HCT116 (cell line): ENCODE measurements around the gene HAO1. TPM values are rescaled to one million over a fixed set of nuclear protein-coding genes. Genes with fewer than 3 reads are reported as not detected.

Source experiments
- ATAC-seq: fragments of 200-7000 bp; cut with Tn5 transposase; 2 replicates; pipeline ENCODE4 v1.9.1; 2020; ENCODE audit warnings: mild to moderate bottlenecking, moderate library complexity
- BruUV-seq: library from RNA; stranded (reverse); fragments of 400-500 nt; replicated peaks from 2 replicates; lab custom pipeline; 2021; lab: Mats Ljungman, UMichigan
- CTCF ChIA-PET: fragments of 300-600 bp; sonication (Branson Sonifier 250); formaldehyde crosslinking; loops from one replicate; lab custom pipeline; 2021; ENCODE audit warnings: antibody characterized with exemption; lab: Charles Lee
- POLR2A ChIA-PET: fragments of 300-600, 350-600 bp; sonication (Branson Sonifier 250); formaldehyde crosslinking; loops from one replicate; lab custom pipeline; 2021; ENCODE audit warnings: antibody characterized with exemption; lab: Charles Lee
- RAD21 ChIA-PET, 2 experiments: fragments of 300-600 bp; sonication (Branson Sonifier 250); formaldehyde crosslinking; loops; one replicate each; lab custom pipeline; 2023; ENCODE audit warnings: low total read pairs in 2 of 2; ENCODE audit not compliant: uncharacterized antibody in 2 of 2, unreplicated experiment in 2 of 2, low non-redundant PET in 1 of 2; lab: Charles Lee
- DNase-seq: peaks from one replicate; pipeline ENCODE4 v3.0.0-alpha.2; 2010; ENCODE audit warnings: low read depth, low spot score
- H2AFZ ChIP-seq: fragments of 200-600 bp; shearing (Covaris generic), sonication (generic); 2 replicates; pipeline ENCODE4 v1.6.1; 2017; ENCODE audit warnings: low read depth, mixed run types, mixed read lengths, antibody characterized with exemption, low read length; ENCODE audit not compliant: poor library complexity, severe bottlenecking
- H3K27ac ChIP-seq: 2 replicates; pipeline ENCODE4 v1.5.1; 2012; ENCODE audit warnings: low read depth, low read length
- H3K27me3 ChIP-seq: fragments of 200-600 bp; sonication (generic); 2 replicates; pipeline ENCODE4 v1.6.1; 2016; ENCODE audit warnings: mixed run types, low read length, mixed read lengths; ENCODE audit not compliant: insufficient read depth
- H3K36me3 ChIP-seq, 2 experiments: fragments of 200-500 bp in 1 of 2; fragments of 200-600 bp in 1 of 2; sonication (Bioruptor generic) in 1 of 2; sonication (generic) in 1 of 2; 2 replicates each; pipeline versions ENCODE4 v1.5.1 to v1.6.1; 2014 to 2016; ENCODE audit warnings: low read length in 2 of 2, inconsistent platforms in 1 of 2, mixed read lengths in 1 of 2, mixed run types in 1 of 2; ENCODE audit not compliant: insufficient read depth in 2 of 2, control insufficient read depth in 1 of 2
- H3K4me1 ChIP-seq, 2 experiments: fragments of 200-600 bp in 1 of 2; sonication (generic) in 1 of 2; 2 replicates each; pipeline versions ENCODE4 v1.5.1 to v1.6.1; 2012 to 2017; ENCODE audit warnings: low read length in 2 of 2, inconsistent platforms in 1 of 2, mild to moderate bottlenecking in 1 of 2, mixed read lengths in 1 of 2, mixed run types in 1 of 2, moderate library complexity in 1 of 2; ENCODE audit not compliant: insufficient read depth in 2 of 2, control insufficient read depth in 1 of 2
- H3K4me2 ChIP-seq: fragments of 200-600 bp; sonication (generic); 2 replicates; pipeline ENCODE4 v1.6.1; 2017; ENCODE audit warnings: mixed run types, low read length, mixed read lengths
- H3K4me3 ChIP-seq, 2 experiments: fragments of 200-600 bp in 1 of 2; sonication (generic) in 1 of 2; replicated peaks in 1 of 2; 2 replicates each; pipeline ENCODE4 v1.5.1; 2011 to 2016; ENCODE audit warnings: low read length in 2 of 2, control low read depth in 1 of 2, low read depth in 1 of 2, mild to moderate bottlenecking in 1 of 2, mixed read lengths in 1 of 2, mixed run types in 1 of 2
- H3K79me2 ChIP-seq: fragments of 200-600 bp; sonication (generic); 2 replicates; pipeline ENCODE4 v1.6.1; 2017; ENCODE audit warnings: mild to moderate bottlenecking, mixed run types, low read length, moderate library complexity, mixed read lengths; ENCODE audit not compliant: insufficient read depth
- H3K9ac ChIP-seq: fragments of 200-600 bp; sonication (generic); 2 replicates; pipeline ENCODE4 v1.6.1; 2016; ENCODE audit warnings: low read length, mixed read lengths
- H3K9me2 ChIP-seq: fragments of 200-600 bp; sonication (generic), shearing (Covaris generic); 2 replicates; pipeline ENCODE4 v1.6.1; 2017; ENCODE audit warnings: mixed run types, mild to moderate bottlenecking, moderate library complexity; ENCODE audit not compliant: insufficient read depth
- H3K9me3 ChIP-seq, 2 experiments: fragments of 200-500 bp in 1 of 2; fragments of 200-600 bp in 1 of 2; sonication (Bioruptor generic) in 1 of 2; sonication (generic) in 1 of 2; 2 replicates each; pipeline ENCODE4 v1.6.1; 2014 to 2017; ENCODE audit warnings: low read length in 2 of 2, mixed read lengths in 2 of 2, inconsistent platforms in 1 of 2, low read depth in 1 of 2, mild to moderate bottlenecking in 1 of 2, mixed run types in 1 of 2, moderate library complexity in 1 of 2; ENCODE audit not compliant: control insufficient read depth in 1 of 2, insufficient read depth in 1 of 2
- H4K20me1 ChIP-seq: fragments of 200-600 bp; sonication (generic), shearing (Covaris generic); 2 replicates; pipeline ENCODE4 v1.6.1; 2017; ENCODE audit warnings: mixed run types, mild to moderate bottlenecking, moderate library complexity; ENCODE audit not compliant: insufficient read depth
- ATF3 ChIP-seq: IDR thresholded peaks from 2 replicates; pipeline ENCODE4 v1.6.1; 2012
- CBX3 ChIP-seq: IDR thresholded peaks from 2 replicates; pipeline ENCODE4 v1.6.1; 2012; ENCODE audit warnings: low read depth
- CEBPB ChIP-seq: IDR thresholded peaks from 2 replicates; pipeline ENCODE4 v1.6.1; 2012; ENCODE audit warnings: low read depth
- CTCF ChIP-seq, 3 experiments: fragments of 200-600 bp in 1 of 3; sonication (generic) in 1 of 3; IDR thresholded peaks in 2 of 3; conservative IDR thresholded peaks in 1 of 3; 2 replicates each; pipeline ENCODE4 v1.5.1; 2012 to 2017; ENCODE audit warnings: low read depth in 2 of 3, low read length in 2 of 3, antibody characterized with exemption in 1 of 3, borderline replicate concordance in 1 of 3, control low read depth in 1 of 3, mild to moderate bottlenecking in 1 of 3, mixed read lengths in 1 of 3, mixed run types in 1 of 3, moderate library complexity in 1 of 3; ENCODE audit not compliant: insufficient read depth in 1 of 3
- EGR1 ChIP-seq: IDR thresholded peaks from 2 replicates; pipeline ENCODE4 v1.6.1; 2012; ENCODE audit warnings: low read depth
- ELF1 ChIP-seq: IDR thresholded peaks from 2 replicates; pipeline ENCODE4 v1.6.1; 2012; ENCODE audit warnings: low read depth, borderline replicate concordance
- EZH2 ChIP-seq: fragments of 200-600 bp; sonication (generic); IDR thresholded peaks from 2 replicates; pipeline ENCODE4 v1.6.1; 2017; ENCODE audit warnings: antibody characterized with exemption, mixed run types
- EZH2phosphoT487 ChIP-seq: fragments of 200-600 bp; IDR thresholded peaks from 2 replicates; pipeline ENCODE4 v1.6.1; 2018; ENCODE audit warnings: antibody characterized with exemption, borderline replicate concordance
- FOSL1 ChIP-seq: IDR thresholded peaks from 2 replicates; pipeline ENCODE4 v1.6.1; 2012; ENCODE audit warnings: low read depth
- JUND ChIP-seq: IDR thresholded peaks from 2 replicates; pipeline ENCODE4 v1.6.1; 2012
- POLR2A ChIP-seq: IDR thresholded peaks from 2 replicates; pipeline ENCODE4 v1.7.0; 2011; ENCODE audit warnings: borderline replicate concordance; ENCODE audit not compliant: insufficient read depth, insufficient read length; ENCODE audit errors: extremely low read depth
- POLR2AphosphoS5 ChIP-seq: IDR thresholded peaks from 2 replicates; pipeline ENCODE4 v1.6.1; 2011; ENCODE audit warnings: mild to moderate bottlenecking, low read depth, low read length, moderate library complexity
- SIN3A ChIP-seq: IDR thresholded peaks from 2 replicates; pipeline ENCODE4 v1.6.1; 2012; ENCODE audit warnings: low read depth
- SP1 ChIP-seq: IDR thresholded peaks from 2 replicates; pipeline ENCODE4 v1.6.1; 2012; ENCODE audit warnings: low read depth
- SRF ChIP-seq: IDR thresholded peaks from 2 replicates; pipeline ENCODE4 v1.6.1; 2012; ENCODE audit warnings: low read depth
- YY1 ChIP-seq: IDR thresholded peaks from 2 replicates; pipeline ENCODE4 v1.6.1; 2011; ENCODE audit warnings: low read length, low read depth, moderate library complexity, mild to moderate bottlenecking; ENCODE audit not compliant: insufficient replicate concordance; ENCODE audit errors: extremely low read depth
- ZFX ChIP-seq: fragments of 450-650 bp; IDR thresholded peaks from 2 replicates; pipeline ENCODE4 v1.6.1; 2017
- ZNF274 ChIP-seq: fragments of 200-500 bp; sonication (Bioruptor generic); IDR thresholded peaks from 2 replicates; pipeline ENCODE4 v1.6.1; 2014; ENCODE audit warnings: mild to moderate bottlenecking, low read depth, low read length, inconsistent platforms
- intact Hi-C: fragments of 100-400 bp; cut with micrococcal nuclease; formaldehyde crosslinking; loops from 2 replicates; pipeline ENCODE4 v1.10.0; 2022
- total RNA-seq: library from RNA; stranded (reverse); gene quantifications from one replicate; pipeline ENCODE4 v1.2.1, GENCODE V29; 2021; ENCODE audit not compliant: unreplicated experiment
- TF ChIP-seq, protein P1 (sequence below): IDR thresholded peaks from 2 replicates; pipeline ENCODE4 v1.6.1; 2011; ENCODE audit warnings: mild to moderate bottlenecking, low read length, moderate library complexity; ENCODE audit not compliant: insufficient replicate concordance; ENCODE audit errors: extremely low read depth
- TF ChIP-seq, protein P2 (sequence below): IDR thresholded peaks from 2 replicates; pipeline ENCODE4 v1.6.1; 2012; ENCODE audit warnings: low read depth

Gene HAO1
- total RNA-seq, 1 experiment from 2014 or later, result 0.12 TPM

GRCh38 chr20:7971536-7972280 is 31.4 kb upstream of the HAO1 start:
- H3K4me2 ChIP-seq, result no peak overlapping the region
- intact Hi-C loops, result no loop called here
- ChIA-PET RAD21 (no interaction called here), CTCF (no interaction called here)
- no peaks in the 10 kb centered on the region for H3K36me3 ChIP-seq
- H3K27ac ChIP-seq, result no peak overlapping the region
- no TSS peak for BruUV-seq
- no peaks in the 10 kb centered on the region for H3K27me3 ChIP-seq
- H3K9me2 ChIP-seq, result no peaks in the 10 kb centered on the region
- ATAC-seq (no peak), DNase-seq (no peak)
- no peak overlapping the region for H3K9ac ChIP-seq
- H2AFZ ChIP-seq, result no peak overlapping the region
- H3K9me3 ChIP-seq, result no peaks in the 10 kb centered on the region
- no peak overlapping the region for H3K4me3 ChIP-seq
- H3K4me1 ChIP-seq, result no peaks in the 10 kb centered on the region
- no peaks in the 10 kb centered on the region for H3K79me2 ChIP-seq
- H4K20me1 ChIP-seq, result no peaks in the 10 kb centered on the region
- TF ChIP-seq POLR2AphosphoS5, result no peak
- TF ChIP-seq ELF1, result no peak
- no peak for TF ChIP-seq ATF3
- TF ChIP-seq YY1, result no peak
- no peak for TF ChIP-seq POLR2A
- TF ChIP-seq EGR1, result no peak
- TF ChIP-seq, protein P1, sequence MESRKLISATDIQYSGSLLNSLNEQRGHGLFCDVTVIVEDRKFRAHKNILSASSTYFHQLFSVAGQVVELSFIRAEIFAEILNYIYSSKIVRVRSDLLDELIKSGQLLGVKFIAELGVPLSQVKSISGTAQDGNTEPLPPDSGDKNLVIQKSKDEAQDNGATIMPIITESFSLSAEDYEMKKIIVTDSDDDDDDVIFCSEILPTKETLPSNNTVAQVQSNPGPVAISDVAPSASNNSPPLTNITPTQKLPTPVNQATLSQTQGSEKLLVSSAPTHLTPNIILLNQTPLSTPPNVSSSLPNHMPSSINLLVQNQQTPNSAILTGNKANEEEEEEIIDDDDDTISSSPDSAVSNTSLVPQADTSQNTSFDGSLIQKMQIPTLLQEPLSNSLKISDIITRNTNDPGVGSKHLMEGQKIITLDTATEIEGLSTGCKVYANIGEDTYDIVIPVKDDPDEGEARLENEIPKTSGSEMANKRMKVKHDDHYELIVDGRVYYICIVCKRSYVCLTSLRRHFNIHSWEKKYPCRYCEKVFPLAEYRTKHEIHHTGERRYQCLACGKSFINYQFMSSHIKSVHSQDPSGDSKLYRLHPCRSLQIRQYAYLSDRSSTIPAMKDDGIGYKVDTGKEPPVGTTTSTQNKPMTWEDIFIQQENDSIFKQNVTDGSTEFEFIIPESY, result no peak
- no peak for TF ChIP-seq CBX3
- no peak for TF ChIP-seq SIN3A
- no peak for TF ChIP-seq CTCF (IDR thresholded peaks at IDR 0.05 in 2 of 3, conservative IDR thresholded peaks at IDR 0.05 in 1 of 3; ENCODE audit: borderline replicate concordance in 1 of 3, insufficient read depth in 1 of 3, low read depth in 2 of 3, low read length in 2 of 3)
- TF ChIP-seq, protein P2, sequence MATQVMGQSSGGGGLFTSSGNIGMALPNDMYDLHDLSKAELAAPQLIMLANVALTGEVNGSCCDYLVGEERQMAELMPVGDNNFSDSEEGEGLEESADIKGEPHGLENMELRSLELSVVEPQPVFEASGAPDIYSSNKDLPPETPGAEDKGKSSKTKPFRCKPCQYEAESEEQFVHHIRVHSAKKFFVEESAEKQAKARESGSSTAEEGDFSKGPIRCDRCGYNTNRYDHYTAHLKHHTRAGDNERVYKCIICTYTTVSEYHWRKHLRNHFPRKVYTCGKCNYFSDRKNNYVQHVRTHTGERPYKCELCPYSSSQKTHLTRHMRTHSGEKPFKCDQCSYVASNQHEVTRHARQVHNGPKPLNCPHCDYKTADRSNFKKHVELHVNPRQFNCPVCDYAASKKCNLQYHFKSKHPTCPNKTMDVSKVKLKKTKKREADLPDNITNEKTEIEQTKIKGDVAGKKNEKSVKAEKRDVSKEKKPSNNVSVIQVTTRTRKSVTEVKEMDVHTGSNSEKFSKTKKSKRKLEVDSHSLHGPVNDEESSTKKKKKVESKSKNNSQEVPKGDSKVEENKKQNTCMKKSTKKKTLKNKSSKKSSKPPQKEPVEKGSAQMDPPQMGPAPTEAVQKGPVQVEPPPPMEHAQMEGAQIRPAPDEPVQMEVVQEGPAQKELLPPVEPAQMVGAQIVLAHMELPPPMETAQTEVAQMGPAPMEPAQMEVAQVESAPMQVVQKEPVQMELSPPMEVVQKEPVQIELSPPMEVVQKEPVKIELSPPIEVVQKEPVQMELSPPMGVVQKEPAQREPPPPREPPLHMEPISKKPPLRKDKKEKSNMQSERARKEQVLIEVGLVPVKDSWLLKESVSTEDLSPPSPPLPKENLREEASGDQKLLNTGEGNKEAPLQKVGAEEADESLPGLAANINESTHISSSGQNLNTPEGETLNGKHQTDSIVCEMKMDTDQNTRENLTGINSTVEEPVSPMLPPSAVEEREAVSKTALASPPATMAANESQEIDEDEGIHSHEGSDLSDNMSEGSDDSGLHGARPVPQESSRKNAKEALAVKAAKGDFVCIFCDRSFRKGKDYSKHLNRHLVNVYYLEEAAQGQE, result no peak
- TF ChIP-seq EZH2, result no peak
- TF ChIP-seq EZH2phosphoT487, result no peak
- TF ChIP-seq ZNF274, result no peak
- no peak for TF ChIP-seq SP1
- TF ChIP-seq ZFX, result no peak
- no peak for TF ChIP-seq CEBPB
- no peak for TF ChIP-seq JUND
- no peak for TF ChIP-seq SRF
- no peak for TF ChIP-seq FOSL1
- TF ChIP-seq, all 23 proteins: peak for 0
- POLR2A ChIA-PET, result no interaction called here
